ENCODE data around the gene BNIP5. TPM values are rescaled to one million over a fixed set of nuclear protein-coding genes. Genes with fewer than 3 reads are reported as not detected.
A peak's percentile ranks its signal among the peaks of the same experiment; 100 is the strongest.

BNIP5 gene
- total and polyA plus RNA-seq, 10 donors = 0.05 TPM; not detected in 9

DNA sequence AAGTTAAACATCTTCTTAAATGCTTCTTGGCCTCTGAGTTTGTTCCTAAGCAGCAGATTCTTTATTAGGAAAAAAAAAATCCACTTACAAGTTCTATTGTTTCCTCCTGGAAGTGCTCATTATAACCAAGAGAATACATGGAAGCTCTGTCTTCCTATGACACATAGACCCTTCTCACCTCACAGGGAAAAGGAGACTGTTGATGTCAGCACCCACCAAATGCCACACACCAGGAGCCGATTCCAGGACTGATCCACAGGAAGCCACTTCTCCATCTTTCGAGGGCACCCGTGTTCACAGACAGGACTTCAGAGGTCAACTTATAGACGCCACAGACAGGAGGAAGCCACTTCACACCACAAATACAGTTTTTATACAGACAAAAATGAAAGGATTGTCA, 13.4 kb upstream of the BNIP5 start:
- no peaks in the 10 kb centered on the region for H3K36me3 ChIP-seq
- intact Hi-C loops (cut with DNase I; ENCODE audit: low total_unique reads) = loop anchor here (10.0 kb wide), 1 partner anchor 225 kb away; no protein-coding TSS in a partner anchor
- peak in 1 of 3 donors; percentile 15 for TF ChIP-seq POLR2AphosphoS5 (IDR thresholded peaks at IDR 0.05)
- TF ChIP-seq POLR2A (IDR thresholded peaks at IDR 0.05) = no peak
- TF ChIP-seq, protein P1, sequence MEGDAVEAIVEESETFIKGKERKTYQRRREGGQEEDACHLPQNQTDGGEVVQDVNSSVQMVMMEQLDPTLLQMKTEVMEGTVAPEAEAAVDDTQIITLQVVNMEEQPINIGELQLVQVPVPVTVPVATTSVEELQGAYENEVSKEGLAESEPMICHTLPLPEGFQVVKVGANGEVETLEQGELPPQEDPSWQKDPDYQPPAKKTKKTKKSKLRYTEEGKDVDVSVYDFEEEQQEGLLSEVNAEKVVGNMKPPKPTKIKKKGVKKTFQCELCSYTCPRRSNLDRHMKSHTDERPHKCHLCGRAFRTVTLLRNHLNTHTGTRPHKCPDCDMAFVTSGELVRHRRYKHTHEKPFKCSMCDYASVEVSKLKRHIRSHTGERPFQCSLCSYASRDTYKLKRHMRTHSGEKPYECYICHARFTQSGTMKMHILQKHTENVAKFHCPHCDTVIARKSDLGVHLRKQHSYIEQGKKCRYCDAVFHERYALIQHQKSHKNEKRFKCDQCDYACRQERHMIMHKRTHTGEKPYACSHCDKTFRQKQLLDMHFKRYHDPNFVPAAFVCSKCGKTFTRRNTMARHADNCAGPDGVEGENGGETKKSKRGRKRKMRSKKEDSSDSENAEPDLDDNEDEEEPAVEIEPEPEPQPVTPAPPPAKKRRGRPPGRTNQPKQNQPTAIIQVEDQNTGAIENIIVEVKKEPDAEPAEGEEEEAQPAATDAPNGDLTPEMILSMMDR (IDR thresholded peaks at IDR 0.05 in 8 of 11, conservative IDR thresholded peaks at IDR 0.05 in 3 of 11) = no peak
- H3K27ac ChIP-seq = no peak overlapping the region
- H3K4me1 ChIP-seq = peaks cover 0 to 20% (median 8%) of the 10 kb centered on the region in 6 donors
- 33 to 54% (median 42%) methylated on average over 4 of the region's 4 CpGs for WGBS, 5 donors
- DNase-seq = no peak
- H3K27me3 ChIP-seq (replicated peaks in 1 of 7) = peaks cover 0 to 37% (median under 1%) of the 10 kb centered on the region in 7 donors
- no peak overlapping the region for H3K4me3 ChIP-seq
- H3K9me3 ChIP-seq = peaks cover 0 to 5% (median 0%) of the 10 kb centered on the region in 8 donors

DNA sequence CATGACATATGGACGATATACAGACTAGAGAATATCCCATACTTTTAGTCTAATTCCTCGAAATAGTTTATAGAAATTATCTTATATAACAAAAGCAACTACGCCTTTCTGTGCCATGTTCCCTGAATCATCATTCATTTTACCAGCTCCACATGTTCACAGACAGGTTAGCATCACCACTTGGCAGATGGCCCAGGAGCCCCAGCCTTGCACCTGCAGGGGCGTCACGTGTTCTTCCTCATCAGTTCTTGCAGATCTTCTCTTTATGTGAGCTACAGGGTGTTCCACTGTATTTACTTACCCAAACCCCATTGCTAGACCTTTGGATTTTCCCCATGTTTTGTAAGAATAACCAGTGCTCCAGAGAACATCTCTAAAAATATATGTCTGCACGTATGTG, 12.6 kb upstream of the BNIP5 start:
- H3K36me3 ChIP-seq = no peaks in the 10 kb centered on the region
- H3K4me3 ChIP-seq = no peak overlapping the region
- peaks cover 0 to 37% (median 4%) of the 10 kb centered on the region in 7 donors for H3K27me3 ChIP-seq (replicated peaks in 1 of 7)
- H3K4me1 ChIP-seq = peaks cover 0 to 20% (median 8%) of the 10 kb centered on the region in 6 donors
- intact Hi-C loops (cut with DNase I; ENCODE audit: low total_unique reads) = no loop called here
- DNase-seq = no peak
- H3K9me3 ChIP-seq = peaks cover 0 to 5% (median 0%) of the 10 kb centered on the region in 8 donors
- H3K27ac ChIP-seq = no peak overlapping the region
- TF ChIP-seq POLR2A (IDR thresholded peaks at IDR 0.05) (no peak), POLR2AphosphoS5 (IDR thresholded peaks at IDR 0.05) (no peak)
- TF ChIP-seq, protein P1 (IDR thresholded peaks at IDR 0.05 in 8 of 11, conservative IDR thresholded peaks at IDR 0.05 in 3 of 11) = no peak
- 56 to 69% (median 63%) methylated on average over 6 of the region's 6 CpGs for WGBS, 5 donors

DNA sequence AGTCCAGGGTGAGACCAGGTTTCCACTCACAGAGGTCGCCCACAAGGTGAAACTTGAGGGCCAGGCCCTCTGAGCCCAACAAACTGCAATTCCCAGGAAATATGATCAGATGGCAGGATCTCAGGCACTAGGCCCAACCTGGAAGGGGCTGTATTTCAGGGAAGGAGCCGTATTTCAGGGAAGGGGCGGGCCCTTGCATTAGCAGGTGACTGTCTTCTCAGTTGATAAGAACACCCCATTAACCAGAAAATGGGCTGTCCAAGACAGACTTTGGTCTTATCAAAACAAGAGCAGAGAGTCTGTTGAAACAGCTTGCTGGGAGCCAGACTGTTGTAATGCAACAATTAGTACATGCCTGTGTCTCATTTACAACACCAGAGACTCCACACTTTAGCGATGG, 10.9 kb upstream of the BNIP5 start:
- 85 to 93% (median 88%) methylated on average over 4 of the region's 4 CpGs for WGBS, 5 donors
- TF ChIP-seq POLR2AphosphoS5 (IDR thresholded peaks at IDR 0.05) (no peak), POLR2A (IDR thresholded peaks at IDR 0.05) (no peak)
- TF ChIP-seq, protein P1 (IDR thresholded peaks at IDR 0.05 in 8 of 11, conservative IDR thresholded peaks at IDR 0.05 in 3 of 11) = no peak
- no peak for DNase-seq
- no peak overlapping the region for H3K4me3 ChIP-seq
- peaks cover 0 to 4% (median 0%) of the 10 kb centered on the region in 8 donors for H3K9me3 ChIP-seq
- no peak overlapping the region for H3K27ac ChIP-seq
- H3K36me3 ChIP-seq = no peaks in the 10 kb centered on the region
- intact Hi-C loops (cut with DNase I; ENCODE audit: low total_unique reads) = no loop called here
- H3K4me1 ChIP-seq = peaks cover 0 to 20% (median 8%) of the 10 kb centered on the region in 6 donors
- H3K27me3 ChIP-seq (replicated peaks in 1 of 7) = peaks cover 0 to 23% (median 4%) of the 10 kb centered on the region in 7 donors

DNA sequence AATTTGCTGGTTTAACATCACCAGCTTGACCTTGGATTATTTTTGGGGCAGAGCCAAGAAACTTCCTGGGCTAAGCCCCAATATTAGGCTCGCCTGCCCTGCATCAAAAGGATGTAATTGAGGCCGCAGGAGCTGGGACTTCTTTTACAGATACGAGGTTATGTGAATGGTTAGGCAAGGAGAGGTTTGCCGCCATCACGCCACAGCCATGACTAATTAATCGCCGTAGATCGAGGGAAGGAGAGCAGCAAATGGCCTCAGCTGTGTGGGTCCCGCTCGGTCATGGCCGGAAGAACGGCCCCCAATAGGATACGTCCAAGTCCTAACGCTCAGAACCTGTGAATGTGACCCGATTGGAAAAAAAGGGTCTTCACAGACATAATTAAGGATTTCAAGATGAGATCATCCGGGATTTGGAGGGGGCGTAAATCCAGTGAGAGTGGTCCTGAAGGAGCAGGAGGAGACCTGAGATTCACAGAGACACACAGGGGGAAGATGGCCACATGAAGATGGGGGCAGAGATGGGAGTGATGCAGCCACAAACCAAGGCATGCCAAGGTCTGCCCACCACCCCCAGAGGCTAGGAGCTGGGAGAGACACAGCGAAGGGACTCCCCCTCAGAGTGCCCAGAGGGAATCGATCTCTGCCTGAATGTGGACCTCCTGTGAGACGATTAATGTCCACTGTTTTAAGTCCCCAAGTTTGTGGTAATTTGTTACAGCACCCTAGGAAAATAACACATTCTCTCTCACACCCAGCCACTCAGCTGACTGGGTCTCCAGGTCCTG, 10.0 kb upstream of the BNIP5 start:
- intact Hi-C loops (cut with DNase I; ENCODE audit: low total_unique reads) = no loop called here
- peaks cover 0 to 23% (median 4%) of the 10 kb centered on the region in 7 donors for H3K27me3 ChIP-seq (replicated peaks in 1 of 7)
- H3K4me3 ChIP-seq = no peak overlapping the region
- 89 to 93% (median 91%) methylated on average over 20 of the region's 20 CpGs for WGBS, 5 donors
- no peak overlapping the region for H3K27ac ChIP-seq
- no peaks in the 10 kb centered on the region for H3K36me3 ChIP-seq
- DNase-seq = no peak
- no peaks in the 10 kb centered on the region for H3K9me3 ChIP-seq
- TF ChIP-seq, protein P1 (IDR thresholded peaks at IDR 0.05 in 8 of 11, conservative IDR thresholded peaks at IDR 0.05 in 3 of 11) = no peak
- TF ChIP-seq POLR2AphosphoS5 (IDR thresholded peaks at IDR 0.05) (no peak), POLR2A (IDR thresholded peaks at IDR 0.05) (no peak)
- peaks cover 0 to 20% (median 8%) of the 10 kb centered on the region in 6 donors for H3K4me1 ChIP-seq

Measured in spleen (tissue), 11 donors.